GM19035 (cell line): ENCODE results near the gene ATP2A2.

Source experiments
- ATAC-seq: cut with Tn5 transposase; IDR thresholded peaks from one replicate; pipeline ENCODE4 v1.9.1; 2021; ENCODE audit not compliant: unreplicated experiment

ATP2A2 gene

GRCh38 chr12:110258466-110258865 lies 22.6 kb upstream of the ATP2A2 start:
- no peak for ATAC-seq

- no peak for ATAC-seq
These were observed 18.3 kb upstream of the ATP2A2 start for GRCh38 chr12:110262442-110263388.

- ATAC-seq = no peak
These were observed 14.6 kb upstream of the ATP2A2 start for GRCh38 chr12:110266381-110266960.

GRCh38 chr12:110266980-110267620 lies 13.9 kb upstream of the ATP2A2 start:
- no peak for ATAC-seq

- no peak for ATAC-seq
These were observed 11.4 kb upstream of the ATP2A2 start for GRCh38 chr12:110269622-110270124.

- no peak for ATAC-seq
These were observed 10.7 kb upstream of the ATP2A2 start for GRCh38 chr12:110270125-110270962.

- ATAC-seq = no peak
These were observed 10.0 kb upstream of the ATP2A2 start for GRCh38 chr12:110271015-110271414.

- ATAC-seq = no peak
These were observed 3.4 kb upstream of the ATP2A2 start for GRCh38 chr12:110277530-110278254.

GRCh38 chr12:110278255-110278536 lies 2.9 kb upstream of the ATP2A2 start:
- no peak for ATAC-seq

GRCh38 chr12:110279566-110280375 lies 1.3 kb upstream of the ATP2A2 start:
- no peak for ATAC-seq

GRCh38 chr12:110280392-110280778 lies 662 bp upstream of the ATP2A2 start:
- peak; percentile 11 for ATAC-seq

GRCh38 chr12:110281549-110282299 lies 677 bp downstream of the ATP2A2 start:
- ATAC-seq = peak; percentile 35

GRCh38 chr12:110282300-110282860 lies 1.3 kb downstream of the ATP2A2 start:
- ATAC-seq = peak; percentile 0

GRCh38 chr12:110282956-110283817 lies 2.1 kb downstream of the ATP2A2 start:
- ATAC-seq = no peak

GRCh38 chr12:110284597-110284996 lies 3.5 kb downstream of the ATP2A2 start:
- ATAC-seq = no peak

- no peak for ATAC-seq
These were observed 5.6 kb downstream of the ATP2A2 start for GRCh38 chr12:110286623-110287022.

- ATAC-seq = no peak
These were observed 6.9 kb downstream of the ATP2A2 start for GRCh38 chr12:110287986-110288385.
